Retinal pigment epithelial cell (primary cell): ENCODE data around the gene ARID3C.

Experiments used
- DNase-seq: peaks from one replicate; pipeline ENCODE4 v3.0.0-alpha.2; 2010; ENCODE audit warnings: low read depth
- H3K4me3 ChIP-seq: 2 replicates; pipeline ENCODE4 v1.5.1; 2011; ENCODE audit warnings: mild to moderate bottlenecking, low read length, control low read depth, moderate library complexity
- CTCF ChIP-seq: conservative IDR thresholded peaks from 2 replicates; pipeline ENCODE4 v1.5.1; 2011; ENCODE audit warnings: low read depth, low read length, control low read depth, inconsistent platforms

Gene ARID3C

GRCh38 chr9:34658461-34658860 lies 29.6 kb upstream of the ARID3C start:
- no peak overlapping the region for H3K4me3 ChIP-seq
- DNase-seq: no peak
- no peak for TF ChIP-seq CTCF

GRCh38 chr9:34656992-34657391 lies 28.1 kb upstream of the ARID3C start:
- H3K4me3 ChIP-seq: no peak overlapping the region
- DNase-seq: no peak

GRCh38 chr9:34655394-34655793 lies 26.5 kb upstream of the ARID3C start:
- no peak for DNase-seq
- no peak overlapping the region for H3K4me3 ChIP-seq
- no peak for TF ChIP-seq CTCF

More at GRCh38 chr9:34656992-34657391, 28.1 kb upstream of the ARID3C start:
- no peak for TF ChIP-seq CTCF

GRCh38 chr9:34654323-34655051 lies 25.6 kb upstream of the ARID3C start:
- no peak overlapping the region for H3K4me3 ChIP-seq
- DNase-seq: no peak
- TF ChIP-seq CTCF: no peak

- no peak for TF ChIP-seq CTCF
- no peak for DNase-seq
These were observed 24.5 kb upstream of the ARID3C start for GRCh38 chr9:34653151-34654072.

GRCh38 chr9:34652602-34653000 lies 23.7 kb upstream of the ARID3C start:
- TF ChIP-seq CTCF: no peak
- peak overlapping the region; percentile 32 for H3K4me3 ChIP-seq
- no peak for DNase-seq

More at GRCh38 chr9:34653151-34654072, 24.5 kb upstream of the ARID3C start:
- H3K4me3 ChIP-seq: no peak overlapping the region
